Activated CD4-positive, alpha-beta T cell treated with anti-CD3 and anti-CD28 coated beads, Interleukin-2, amount 50 U/mL, for 1 hour (primary cell): ENCODE results near the gene ARID5B.

Source experiments
- DNase-seq: peaks from one replicate; pipeline ENCODE4 v3.0.0-alpha.2; 2020

Gene ARID5B

GRCh38 chr10:61992059-61992460, 90.6 kb downstream of the ARID5B start:
- no peak for DNase-seq

- peak; percentile 45 for DNase-seq
These were observed 91.5 kb downstream of the ARID5B start for GRCh38 chr10:61992671-61993668.

GRCh38 chr10:61993711-61994401, 92.4 kb downstream of the ARID5B start:
- no peak for DNase-seq

GRCh38 chr10:61994405-61995219, 93.1 kb downstream of the ARID5B start:
- DNase-seq = no peak

GRCh38 chr10:61995220-61995503, 93.7 kb downstream of the ARID5B start:
- no peak for DNase-seq

- no peak for DNase-seq
These were observed 97.4 kb downstream of the ARID5B start for GRCh38 chr10:61998937-61999336.

- no peak for DNase-seq
These were observed 98.6 kb downstream of the ARID5B start for GRCh38 chr10:62000037-62000603.

GRCh38 chr10:62000726-62001125, 99.2 kb downstream of the ARID5B start:
- DNase-seq = no peak

GRCh38 chr10:62001898-62002297, 100.4 kb downstream of the ARID5B start:
- no peak for DNase-seq

- DNase-seq = no peak
These were observed 101.3 kb downstream of the ARID5B start for GRCh38 chr10:62002753-62003152.

GRCh38 chr10:62004042-62004441, 102.5 kb downstream of the ARID5B start:
- no peak for DNase-seq

GRCh38 chr10:62005281-62005680, 103.8 kb downstream of the ARID5B start:
- DNase-seq = no peak

- DNase-seq = no peak
These were observed 104.2 kb downstream of the ARID5B start for GRCh38 chr10:62005687-62006086.

- no peak for DNase-seq
These were observed 105.6 kb downstream of the ARID5B start for GRCh38 chr10:62007145-62007544.

- DNase-seq = no peak
These were observed 106.7 kb downstream of the ARID5B start for GRCh38 chr10:62008196-62008595.

- no peak for DNase-seq
These were observed 107.4 kb downstream of the ARID5B start for GRCh38 chr10:62008946-62009345.

- no peak for DNase-seq
These were observed 108.9 kb downstream of the ARID5B start for GRCh38 chr10:62010366-62010765.

GRCh38 chr10:62011558-62011957, 110.1 kb downstream of the ARID5B start:
- DNase-seq = no peak

GRCh38 chr10:62012318-62012717, 110.8 kb downstream of the ARID5B start:
- no peak for DNase-seq

GRCh38 chr10:62014510-62014909, 113.0 kb downstream of the ARID5B start:
- no peak for DNase-seq

- DNase-seq = no peak
These were observed 114.5 kb downstream of the ARID5B start for GRCh38 chr10:62015994-62016393.

- no peak for DNase-seq
These were observed 115.4 kb downstream of the ARID5B start for GRCh38 chr10:62016623-62017490.
